Fibroblast of lung (primary cell): Measurements from ENCODE around the gene LIPG. TPM values are rescaled to one million over a fixed set of nuclear protein-coding genes. Genes with fewer than 3 reads are reported as not detected.

ENCODE experiments used
- DNase-seq, 2 donors: peaks; one replicate each; pipeline versions ENCODE4 v3.0.0 to v3.0.0-alpha.2; 2010; ENCODE audit warnings: low read depth in 2 of 2
- H2AFZ ChIP-seq: 2 replicates; pipeline ENCODE4 v1.5.1; 2012; ENCODE audit warnings: low read length, control low read depth, inconsistent platforms
- H3K27ac ChIP-seq: 2 replicates; pipeline ENCODE4 v1.5.1; 2011; ENCODE audit warnings: low read length, control low read depth; ENCODE audit not compliant: insufficient read depth
- H3K27me3 ChIP-seq: 2 replicates; pipeline ENCODE4 v1.5.1; 2011; ENCODE audit warnings: mild to moderate bottlenecking, low read length; ENCODE audit not compliant: control insufficient read depth, insufficient read depth
- H3K36me3 ChIP-seq: 2 replicates; pipeline ENCODE4 v1.5.1; 2011; ENCODE audit warnings: low read length; ENCODE audit not compliant: control insufficient read depth, insufficient read depth
- H3K4me1 ChIP-seq: 2 replicates; pipeline ENCODE4 v1.5.1; 2011; ENCODE audit warnings: low read length; ENCODE audit not compliant: control insufficient read depth, insufficient read depth; ENCODE audit errors: extremely low read depth
- H3K4me2 ChIP-seq: 2 replicates; pipeline ENCODE4 v1.5.1; 2011; ENCODE audit warnings: low read length, control low read depth; ENCODE audit not compliant: insufficient read depth; ENCODE audit errors: extremely low read depth
- H3K4me3 ChIP-seq, 4 experiments: fragments of 200-600 bp in 1 of 4; sonication (generic) in 1 of 4; replicated peaks in 1 of 4; 2 replicates each; pipeline ENCODE4 v1.5.1; 2011 to 2016; ENCODE audit warnings: low read length in 4 of 4, low read depth in 3 of 4, mild to moderate bottlenecking in 3 of 4, control low read depth in 2 of 4, inconsistent platforms in 1 of 4, mixed read lengths in 1 of 4; ENCODE audit not compliant: insufficient read depth in 1 of 4; ENCODE audit errors: control extremely low read depth in 1 of 4
- H3K79me2 ChIP-seq: 2 replicates; pipeline ENCODE4 v1.5.1; 2012; ENCODE audit warnings: mild to moderate bottlenecking, low read length, inconsistent platforms; ENCODE audit not compliant: control insufficient read depth, insufficient read depth
- H3K9ac ChIP-seq: 2 replicates; pipeline ENCODE4 v1.5.1; 2011; ENCODE audit warnings: mild to moderate bottlenecking, low read length, control low read depth; ENCODE audit not compliant: insufficient read depth
- H3K9me3 ChIP-seq: 2 replicates; pipeline ENCODE4 v1.5.1; 2012; ENCODE audit warnings: low read depth, low read length; ENCODE audit not compliant: control insufficient read depth, insufficient read depth
- H4K20me1 ChIP-seq: 2 replicates; pipeline ENCODE4 v1.5.1; 2011; ENCODE audit warnings: low read length; ENCODE audit not compliant: control insufficient read depth, insufficient read depth; ENCODE audit errors: extremely low read depth
- CTCF ChIP-seq, 2 donors: IDR thresholded peaks in 1 of 2; conservative IDR thresholded peaks in 1 of 2; 1 replicate in 1 of 2; 2 replicates in 1 of 2; pipeline ENCODE4 v1.5.1; 2011 to 2012; ENCODE audit warnings: low read length in 2 of 2, control low read depth in 1 of 2, inconsistent platforms in 1 of 2, low read depth in 1 of 2, mild to moderate bottlenecking in 1 of 2
- EZH2 ChIP-seq: IDR thresholded peaks from 2 replicates; pipeline ENCODE4 v1.5.1; 2012; ENCODE audit warnings: low read length, control low read depth, mild to moderate bottlenecking; ENCODE audit errors: missing control alignments
- polyA plus RNA-seq, 2 donors: library from polyadenylated mRNA; depleted of rRNA in 1 of 2; stranded (reverse) in 1 of 2; unstranded in 1 of 2; fragments of >200 nt; gene quantifications; 2 replicates each; pipeline ENCODE4 v1.2.1, GENCODE V29; 2011 to 2012; ENCODE audit warnings: missing spikeins in 1 of 2
- total RNA-seq: library from RNA; depleted of rRNA; stranded (reverse); fragments of >200 nt; gene quantifications from 2 replicates; pipeline ENCODE4 v1.2.1, GENCODE V29; 2014

Gene LIPG
- total and polyA plus RNA-seq, 2 donors (not counting 1 experiment from before 2014, with no cell fraction given), result 0.30 to 0.50 TPM

- H3K4me1 ChIP-seq, result no peaks in the 10 kb centered on the region
- no peak overlapping the region for H3K4me3 ChIP-seq
- H3K9me3 ChIP-seq, result no peaks in the 10 kb centered on the region
- H3K79me2 ChIP-seq, result no peaks in the 10 kb centered on the region
- no peaks in the 10 kb centered on the region for H3K36me3 ChIP-seq
- H3K9ac ChIP-seq, result no peak overlapping the region
- H3K27me3 ChIP-seq, result peaks cover 6% of the 10 kb centered on the region
- no peaks in the 10 kb centered on the region for H4K20me1 ChIP-seq
- no peak overlapping the region for H2AFZ ChIP-seq
- H3K4me2 ChIP-seq, result no peak overlapping the region
- no peak for TF ChIP-seq EZH2
- TF ChIP-seq CTCF (conservative IDR thresholded peaks at IDR 0.05 in 1 of 2, IDR thresholded peaks at IDR 0.05 in 1 of 2; ENCODE audit: low read depth in 1 of 2, low read length in 2 of 2), result no peak
- DNase-seq, result no peak
- H3K27ac ChIP-seq, result no peak overlapping the region
Measured at GRCh38 chr18:49612515-49613033, 50.7 kb downstream of the LIPG start.

- H3K36me3 ChIP-seq, result no peaks in the 10 kb centered on the region
- peaks cover 6% of the 10 kb centered on the region for H3K27me3 ChIP-seq
- no peak overlapping the region for H3K27ac ChIP-seq
- H3K79me2 ChIP-seq, result no peaks in the 10 kb centered on the region
- TF ChIP-seq CTCF (conservative IDR thresholded peaks at IDR 0.05 in 1 of 2, IDR thresholded peaks at IDR 0.05 in 1 of 2; ENCODE audit: low read depth in 1 of 2, low read length in 2 of 2) (no peak), EZH2 (no peak)
- no peak overlapping the region for H3K4me2 ChIP-seq
- peak in 1 of 2 donors; percentile 74 for DNase-seq
- H3K9ac ChIP-seq, result no peak overlapping the region
- H2AFZ ChIP-seq, result no peak overlapping the region
- H4K20me1 ChIP-seq, result no peaks in the 10 kb centered on the region
- no peaks in the 10 kb centered on the region for H3K4me1 ChIP-seq
- no peaks in the 10 kb centered on the region for H3K9me3 ChIP-seq
- no peak overlapping the region for H3K4me3 ChIP-seq
Measured at GRCh38 chr18:49613141-49613640, 51.3 kb downstream of the LIPG start.

GRCh38 chr18:49613641-49614151 is 51.8 kb downstream of the LIPG start:
- Histone ChIP-seq H3K27ac (no peak overlapping the region), H3K9me3 (no peaks in the 10 kb centered on the region), H3K36me3 (no peaks in the 10 kb centered on the region), H3K79me2 (no peaks in the 10 kb centered on the region), H3K9ac (no peak overlapping the region), H2AFZ (no peak overlapping the region), H3K27me3 (peaks cover 6% of the 10 kb centered on the region), H3K4me1 (no peaks in the 10 kb centered on the region), H3K4me2 (no peak overlapping the region), H4K20me1 (no peaks in the 10 kb centered on the region), H3K4me3 (no peak overlapping the region)
- peak in 1 of 2 donors; percentile 34 for DNase-seq
- TF ChIP-seq CTCF (conservative IDR thresholded peaks at IDR 0.05 in 1 of 2, IDR thresholded peaks at IDR 0.05 in 1 of 2; ENCODE audit: low read depth in 1 of 2, low read length in 2 of 2) (no peak), EZH2 (no peak)
